Stimulated activated CD8-positive, alpha-beta memory T cell treated with anti-CD3 and anti-CD28 coated beads, Interleukin-7, amount 100 ng/mL, for 1 hour (primary cell): ENCODE data around the gene ZSCAN16.

ENCODE experiments used
- DNase-seq, 2 donors: peaks; one replicate each; pipeline ENCODE4 v3.0.0-alpha.2; 2020; ENCODE audit warnings: low read depth in 2 of 2

The ZSCAN16 gene

DNA sequence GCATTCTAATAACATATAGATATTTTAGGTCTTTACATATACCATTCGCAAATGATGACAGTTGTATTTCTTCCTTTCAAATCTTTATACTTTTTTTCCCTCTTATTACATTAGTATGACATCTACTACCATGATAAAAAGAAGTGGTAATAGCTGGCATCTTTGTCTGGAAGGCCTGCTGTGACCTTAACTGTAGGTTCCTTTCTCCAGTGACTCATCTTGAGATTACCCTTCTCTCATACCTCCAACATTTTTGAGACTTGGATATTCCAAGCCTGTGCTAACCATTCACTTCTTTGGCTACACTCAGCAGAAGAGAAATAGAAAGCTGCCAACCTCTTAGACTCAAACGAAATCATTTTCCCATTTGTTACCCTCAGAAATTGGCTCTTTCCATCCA is 47.6 kb downstream of the ZSCAN16 start:
- no peak for DNase-seq

DNA sequence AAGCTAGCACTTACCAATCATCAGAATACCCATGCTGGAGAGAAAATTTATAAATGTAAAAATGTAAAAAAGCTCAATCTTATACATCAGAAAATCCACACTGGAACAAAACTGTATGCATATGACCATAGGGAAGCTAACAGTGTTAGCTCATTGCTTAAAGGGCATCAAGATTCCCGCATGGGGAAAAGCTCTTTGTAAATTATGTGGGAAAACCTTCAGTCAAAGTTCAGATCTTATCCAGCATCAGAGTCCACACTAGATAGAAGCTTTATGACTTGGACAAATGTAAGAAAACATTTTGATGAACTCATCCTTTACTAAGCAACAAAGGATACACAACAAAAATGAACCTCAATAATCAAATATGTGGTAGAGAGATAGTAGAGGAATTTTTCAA is 52.0 kb downstream of the ZSCAN16 start:
- no peak for DNase-seq
